BJ (cell line): ENCODE measurements around the gene KLF14. TPM values are rescaled to one million over a fixed set of nuclear protein-coding genes. Genes with fewer than 3 reads are reported as not detected.

Source experiments
- CTCF ChIA-PET: fragments of 350-600 bp; formaldehyde crosslinking; extraction: SDS; loops from one replicate; lab custom pipeline; 2021; ENCODE audit warnings: antibody characterized with exemption, inconsistent platforms; lab: Yijun Ruan, JAX
- POLR2A ChIA-PET: fragments of 300-600 bp; sonication (Branson Sonifier 250); formaldehyde crosslinking; extraction: SDS; loops from one replicate; lab custom pipeline; 2021; ENCODE audit warnings: antibody characterized with exemption; lab: Charles Lee
- DNase-seq: peaks from one replicate; pipeline ENCODE4 v3.0.0-alpha.2; 2011; ENCODE audit warnings: low read depth
- H3K27me3 ChIP-seq: 2 replicates; pipeline ENCODE4 v1.6.0; 2011; ENCODE audit warnings: low read length; ENCODE audit not compliant: control insufficient read depth, insufficient read depth
- H3K36me3 ChIP-seq: 2 replicates; pipeline ENCODE4 v1.5.1; 2011; ENCODE audit warnings: low read length; ENCODE audit not compliant: control insufficient read depth, insufficient read depth
- H3K4me3 ChIP-seq: 2 replicates; pipeline ENCODE4 v1.5.1; 2011; ENCODE audit warnings: low read depth, mild to moderate bottlenecking, control low read depth, low read length
- polyA plus RNA-seq: library from polyadenylated mRNA; depleted of rRNA; stranded (reverse); fragments of >200 nt; gene quantifications from 2 replicates; pipeline ENCODE4 v1.2.3, GENCODE V29; 2011
- TF ChIP-seq, protein P1 (sequence below): IDR thresholded peaks from 2 replicates; pipeline ENCODE4 v1.5.1; 2011; ENCODE audit warnings: low read depth, mild to moderate bottlenecking, control low read depth, inconsistent platforms, low read length, moderate library complexity; ENCODE audit not compliant: insufficient read depth

KLF14 gene
- polyA plus RNA-seq, 1 experiment = not detected

GRCh38 chr7:130741331-130741995 is 7.5 kb upstream of the KLF14 start:
- peaks cover 17% of the 10 kb centered on the region for H3K27me3 ChIP-seq
- H3K36me3 ChIP-seq = no peaks in the 10 kb centered on the region
- TF ChIP-seq, protein P1, sequence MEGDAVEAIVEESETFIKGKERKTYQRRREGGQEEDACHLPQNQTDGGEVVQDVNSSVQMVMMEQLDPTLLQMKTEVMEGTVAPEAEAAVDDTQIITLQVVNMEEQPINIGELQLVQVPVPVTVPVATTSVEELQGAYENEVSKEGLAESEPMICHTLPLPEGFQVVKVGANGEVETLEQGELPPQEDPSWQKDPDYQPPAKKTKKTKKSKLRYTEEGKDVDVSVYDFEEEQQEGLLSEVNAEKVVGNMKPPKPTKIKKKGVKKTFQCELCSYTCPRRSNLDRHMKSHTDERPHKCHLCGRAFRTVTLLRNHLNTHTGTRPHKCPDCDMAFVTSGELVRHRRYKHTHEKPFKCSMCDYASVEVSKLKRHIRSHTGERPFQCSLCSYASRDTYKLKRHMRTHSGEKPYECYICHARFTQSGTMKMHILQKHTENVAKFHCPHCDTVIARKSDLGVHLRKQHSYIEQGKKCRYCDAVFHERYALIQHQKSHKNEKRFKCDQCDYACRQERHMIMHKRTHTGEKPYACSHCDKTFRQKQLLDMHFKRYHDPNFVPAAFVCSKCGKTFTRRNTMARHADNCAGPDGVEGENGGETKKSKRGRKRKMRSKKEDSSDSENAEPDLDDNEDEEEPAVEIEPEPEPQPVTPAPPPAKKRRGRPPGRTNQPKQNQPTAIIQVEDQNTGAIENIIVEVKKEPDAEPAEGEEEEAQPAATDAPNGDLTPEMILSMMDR = no peak
- H3K4me3 ChIP-seq = no peak overlapping the region
- POLR2A ChIA-PET = no interaction called here
- CTCF ChIA-PET = interaction anchor here (0.7 to 1.7 kb wide), 3 partner anchors 14 to 678 kb away, joined by 3 to 6 read pairs (median 4); no protein-coding TSS in a partner anchor
- no peak for DNase-seq

DNA sequence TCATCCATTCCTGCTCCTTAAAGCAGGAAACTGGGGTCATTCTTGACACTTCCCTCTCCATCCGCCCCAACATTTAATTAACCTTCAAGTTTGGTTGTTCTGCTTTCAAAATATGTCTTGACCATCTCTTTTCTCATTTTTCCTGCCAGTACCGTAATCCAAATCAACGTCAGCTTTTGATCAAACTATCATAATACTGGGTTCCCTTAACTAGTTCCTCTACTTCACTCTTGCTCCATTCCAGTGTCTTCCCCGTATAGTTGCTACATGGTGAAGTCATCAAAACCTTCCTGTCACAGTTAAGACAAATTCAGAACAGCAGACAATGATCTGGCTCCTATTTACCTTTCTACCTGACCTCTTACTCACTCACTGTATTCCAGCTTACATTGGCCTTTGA is 6.6 kb upstream of the KLF14 start:
- TF ChIP-seq, protein P1 = no peak
- no peak overlapping the region for H3K4me3 ChIP-seq
- no peak for DNase-seq
- H3K36me3 ChIP-seq = no peaks in the 10 kb centered on the region
- peaks cover 15% of the 10 kb centered on the region for H3K27me3 ChIP-seq
- ChIA-PET CTCF (interaction anchor here (0.7 kb wide), 2 partner anchors 36 to 669 kb away, joined by 3 read pairs; no protein-coding TSS in a partner anchor), POLR2A (no interaction called here)

DNA sequence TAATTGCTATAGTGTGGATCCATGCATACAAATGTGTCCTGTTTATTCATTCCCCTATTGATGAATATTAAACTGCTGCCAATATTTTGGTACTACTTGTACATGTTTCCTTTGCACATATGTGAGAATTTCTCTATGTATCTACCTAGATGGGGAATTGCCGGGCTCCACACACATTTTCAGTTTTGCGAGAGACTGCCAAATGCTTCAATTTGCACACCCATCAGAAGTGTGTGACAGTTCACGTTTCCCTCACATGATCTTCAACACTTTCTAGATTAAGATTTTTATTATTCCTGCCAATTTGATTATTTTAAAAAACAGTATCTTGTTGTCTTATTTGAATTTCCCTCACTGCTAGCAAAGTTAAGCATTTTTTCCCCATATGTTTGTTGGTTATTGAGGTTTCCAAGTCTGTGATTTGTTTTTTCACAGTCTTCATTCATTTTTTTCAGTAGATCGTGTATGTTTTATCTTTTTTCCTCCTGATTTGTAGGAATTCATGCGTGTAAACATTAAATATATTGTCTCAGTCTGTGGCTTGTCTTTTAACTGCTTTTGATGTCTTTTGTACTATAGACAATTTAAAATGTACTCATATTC is 2.4 kb upstream of the KLF14 start:
- no peak for DNase-seq
- TF ChIP-seq, protein P1 = no peak
- POLR2A ChIA-PET = no interaction called here
- peaks cover 20% of the 10 kb centered on the region for H3K27me3 ChIP-seq
- H3K36me3 ChIP-seq = no peaks in the 10 kb centered on the region
- CTCF ChIA-PET = no interaction called here
- no peak overlapping the region for H3K4me3 ChIP-seq

GRCh38 chr7:130734815-130735716 is 1.1 kb upstream of the KLF14 start:
- POLR2A ChIA-PET = no interaction called here
- TF ChIP-seq, protein P1 = no peak
- no peaks in the 10 kb centered on the region for H3K36me3 ChIP-seq
- no peak for DNase-seq
- H3K27me3 ChIP-seq = peaks cover 18% of the 10 kb centered on the region
- CTCF ChIA-PET = no interaction called here
- H3K4me3 ChIP-seq = peak overlapping the region; percentile 38
